GM18517 (cell line): ENCODE results near the gene SS18L1.
"Not testable (repeated sequence)": the region's sequence is repeated elsewhere in the genome, so short reads cannot be mapped to it uniquely, and the experiment has no call there.

Source experiments
- ATAC-seq: cut with Tn5 transposase; IDR thresholded peaks from one replicate; pipeline ENCODE4 v1.9.1; 2021; ENCODE audit warnings: mild to moderate bottlenecking, moderate library complexity; ENCODE audit not compliant: unreplicated experiment

The SS18L1 gene, protein sequence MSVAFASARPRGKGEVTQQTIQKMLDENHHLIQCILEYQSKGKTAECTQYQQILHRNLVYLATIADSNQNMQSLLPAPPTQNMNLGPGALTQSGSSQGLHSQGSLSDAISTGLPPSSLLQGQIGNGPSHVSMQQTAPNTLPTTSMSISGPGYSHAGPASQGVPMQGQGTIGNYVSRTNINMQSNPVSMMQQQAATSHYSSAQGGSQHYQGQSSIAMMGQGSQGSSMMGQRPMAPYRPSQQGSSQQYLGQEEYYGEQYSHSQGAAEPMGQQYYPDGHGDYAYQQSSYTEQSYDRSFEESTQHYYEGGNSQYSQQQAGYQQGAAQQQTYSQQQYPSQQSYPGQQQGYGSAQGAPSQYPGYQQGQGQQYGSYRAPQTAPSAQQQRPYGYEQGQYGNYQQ

DNA sequence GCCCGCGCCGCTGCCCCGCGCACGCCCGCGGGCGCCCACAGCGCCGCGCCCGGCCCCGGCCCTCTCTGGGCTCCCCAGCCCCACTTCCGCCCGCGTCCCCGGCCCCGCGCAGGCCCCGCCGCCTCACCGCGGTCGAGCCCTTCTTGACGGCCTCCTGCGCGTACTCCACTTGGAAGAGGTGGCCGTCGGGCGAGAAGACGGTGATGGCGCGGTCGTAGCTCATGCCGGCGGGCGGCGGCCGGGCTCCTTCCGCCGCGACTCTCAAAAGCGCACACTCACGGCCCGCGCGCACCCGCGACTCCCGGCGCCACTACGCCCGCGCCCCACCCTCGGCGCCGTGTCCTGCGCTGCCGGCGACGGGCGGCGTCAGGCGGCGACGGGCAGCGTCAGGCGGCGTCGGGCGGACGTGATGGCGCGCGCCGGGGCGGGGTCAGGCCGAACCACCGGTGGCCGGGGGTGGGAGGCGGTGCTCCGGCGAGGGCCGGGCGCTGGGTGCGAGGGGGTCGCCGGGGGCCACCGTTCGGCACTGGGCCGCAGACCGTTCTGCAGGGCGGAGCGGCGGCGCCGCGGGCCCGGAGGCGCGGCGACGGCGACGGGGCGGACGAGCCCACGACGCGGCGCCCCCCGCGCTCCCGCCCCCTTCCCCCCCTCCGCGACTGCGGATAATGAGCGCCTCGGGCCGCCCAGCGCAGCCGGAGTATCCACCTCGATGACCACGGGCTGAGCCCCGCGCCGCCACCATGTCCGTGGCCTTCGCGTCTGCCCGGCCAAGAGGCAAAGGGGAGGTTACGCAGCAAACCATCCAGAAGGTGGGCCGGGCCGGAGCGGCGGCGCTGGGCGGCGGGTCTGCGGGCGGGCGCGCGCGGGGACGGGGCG is at the start of gene SS18L1, which contains the start of gene PSMA7:
Gene SS18L1, plus strand, starts transcription at position 689 of the 876 bp plus-strand sequence. Its CDS starts 52 bp downstream, at position 741.
Gene PSMA7, minus strand, starts transcription at position 314 of the 876 bp plus-strand sequence. Its CDS starts 91 bp downstream, at position 223.
- ATAC-seq: peak; percentile 58

DNA sequence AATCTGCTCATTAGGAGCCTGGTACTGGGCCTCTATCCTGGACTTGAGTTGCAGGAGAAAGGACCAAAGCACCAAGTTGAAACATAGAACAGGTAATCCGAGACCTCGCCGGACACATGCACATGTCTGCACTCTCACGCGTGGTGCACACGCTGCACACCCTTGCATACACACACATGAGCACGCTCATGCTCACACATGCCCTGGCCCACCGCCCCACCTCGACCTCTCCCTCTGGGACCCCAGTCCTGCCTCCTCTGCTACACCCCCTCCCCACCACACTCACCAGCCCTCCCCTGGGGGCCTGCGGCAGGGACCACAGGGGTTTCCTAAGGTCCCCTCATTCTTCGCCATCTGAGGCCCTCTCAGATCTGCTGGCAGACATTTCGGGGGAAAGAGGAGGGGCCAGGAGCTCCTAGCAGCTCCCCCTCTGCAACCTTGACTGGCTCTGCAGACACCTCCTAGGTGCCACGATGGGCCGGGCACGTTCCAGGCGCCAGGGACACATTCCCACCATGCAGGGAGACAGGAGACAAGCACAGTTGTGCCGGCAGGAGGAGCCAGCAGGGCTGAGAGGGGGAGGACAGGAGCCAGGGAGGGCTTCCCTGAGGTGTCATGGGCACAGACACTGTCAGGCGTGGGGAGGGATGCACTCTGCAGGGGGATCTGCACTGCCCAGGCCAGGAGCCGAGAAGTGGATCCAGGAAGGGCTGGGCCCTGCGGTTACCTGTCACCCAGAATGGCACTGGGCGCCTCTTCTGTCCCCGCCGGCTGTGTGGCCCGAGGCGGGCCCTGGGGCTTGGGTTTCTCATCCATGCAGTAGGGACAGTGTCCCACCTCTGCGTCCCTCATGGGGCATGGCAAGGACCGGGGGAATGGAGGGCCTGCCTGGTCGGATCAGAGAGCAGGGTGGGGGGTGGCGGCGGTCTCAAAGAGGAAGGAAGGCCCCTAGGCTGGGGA is 46.9 kb upstream of the SS18L1 start:
- ATAC-seq: no peak

DNA sequence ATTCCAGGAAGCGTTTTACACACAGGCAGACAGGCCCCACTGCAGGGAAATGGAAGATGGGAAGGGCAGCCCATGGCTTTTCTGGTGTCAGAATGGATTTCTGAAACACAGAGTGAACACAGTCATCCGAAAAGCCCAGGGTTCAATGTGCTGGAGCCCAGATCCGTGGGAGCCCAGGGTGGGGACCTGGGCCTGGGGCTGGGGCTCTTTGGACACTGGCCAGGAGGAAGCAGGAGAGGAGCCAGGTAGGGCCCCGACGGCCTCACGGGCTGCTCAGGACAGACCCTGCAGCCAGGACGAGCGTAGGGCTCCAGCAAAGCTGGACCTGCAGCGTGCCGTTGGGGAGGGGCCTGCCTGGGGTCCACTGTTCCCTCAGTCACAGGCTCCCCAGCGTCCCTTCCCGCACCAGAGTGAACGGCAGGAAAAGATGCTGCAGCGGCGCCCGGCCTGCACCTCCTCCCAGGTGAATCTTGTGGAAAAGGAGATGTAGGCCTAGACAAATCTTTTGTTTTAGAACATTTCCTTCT is 45.6 kb upstream of the SS18L1 start:
- ATAC-seq: no peak

DNA sequence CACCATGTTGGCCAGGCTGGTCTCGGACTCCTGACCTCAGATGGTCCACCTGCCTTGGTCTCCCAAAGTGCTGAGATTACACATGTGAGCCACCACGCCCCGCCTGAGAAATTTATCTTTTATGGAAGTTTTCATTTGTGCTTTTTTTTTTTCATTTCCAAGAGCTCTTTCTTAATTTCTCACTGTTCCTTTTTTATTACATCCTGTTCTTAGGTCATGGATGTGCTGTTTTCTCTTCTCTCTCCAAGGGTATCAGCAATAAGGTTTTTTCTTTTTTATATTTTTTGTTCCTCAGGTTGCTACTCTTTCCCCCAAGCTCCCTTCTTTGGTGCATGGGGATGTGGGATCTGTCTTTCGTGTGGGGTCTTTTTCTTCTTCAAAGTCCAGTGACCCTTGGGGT is 42.5 kb upstream of the SS18L1 start:
- ATAC-seq: no peak

DNA sequence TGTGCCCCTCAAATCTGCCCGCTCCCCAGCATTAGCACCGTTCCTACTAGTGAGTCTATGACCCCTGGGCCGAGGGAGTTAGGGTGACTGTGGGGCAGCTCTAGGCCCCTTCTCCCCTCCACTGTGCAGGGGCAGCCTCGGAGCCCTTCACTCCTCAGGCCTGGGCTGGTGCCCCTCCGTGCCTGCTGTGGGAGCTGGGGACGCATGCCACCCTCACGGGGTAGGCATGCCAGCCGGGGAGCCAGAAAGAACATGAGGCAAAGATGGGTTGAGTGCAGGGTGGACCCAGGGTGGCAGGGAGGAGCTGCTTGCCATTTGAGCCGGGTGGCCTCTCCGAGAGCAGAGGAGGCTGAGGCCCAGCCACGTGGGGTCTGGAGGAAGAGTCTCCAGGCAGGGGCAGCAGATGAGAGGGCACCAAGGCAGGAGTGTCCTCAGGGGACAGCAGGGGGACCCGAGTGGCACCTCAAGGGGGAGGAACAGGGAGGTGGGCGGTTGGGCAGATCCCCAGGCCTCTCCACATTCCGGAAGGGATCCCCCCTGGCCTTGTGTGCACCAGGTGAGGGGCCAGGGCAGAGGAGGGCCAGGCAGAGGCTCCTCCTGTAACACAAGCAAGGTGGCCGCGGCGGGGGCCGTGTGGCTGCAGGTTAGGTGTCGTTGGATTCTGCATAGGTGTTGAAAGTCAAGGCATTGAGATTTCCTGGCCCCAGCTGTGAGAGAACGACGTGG is 39.9 kb upstream of the SS18L1 start:
- no peak for ATAC-seq

DNA sequence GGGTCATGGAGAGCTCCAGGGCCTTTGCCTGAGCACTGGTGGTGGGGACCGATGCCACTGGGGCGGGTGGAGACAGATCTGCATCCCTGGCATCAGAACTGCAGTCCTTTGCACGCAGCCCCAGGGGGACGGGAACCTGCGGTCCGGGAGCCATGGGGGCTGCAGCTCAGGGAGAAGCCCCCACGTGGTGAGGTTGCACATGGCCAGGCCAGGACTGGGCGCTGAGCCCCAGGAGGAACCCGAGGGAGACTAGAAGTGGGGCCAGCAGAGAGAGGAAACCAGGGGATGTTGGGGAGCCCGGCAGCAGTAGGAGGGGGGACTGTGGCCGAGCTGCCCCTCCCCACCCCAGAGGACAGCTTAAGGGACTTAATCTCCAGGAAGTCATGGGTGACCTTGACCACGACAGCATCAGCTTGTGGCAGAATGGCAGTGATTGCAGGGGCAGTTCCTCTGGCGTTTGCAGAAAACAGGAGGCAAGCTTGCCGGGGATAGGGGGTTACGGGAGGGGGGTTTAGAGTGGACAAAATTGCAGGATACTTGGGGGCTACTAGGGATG is 39.3 kb upstream of the SS18L1 start:
- no peak for ATAC-seq

DNA sequence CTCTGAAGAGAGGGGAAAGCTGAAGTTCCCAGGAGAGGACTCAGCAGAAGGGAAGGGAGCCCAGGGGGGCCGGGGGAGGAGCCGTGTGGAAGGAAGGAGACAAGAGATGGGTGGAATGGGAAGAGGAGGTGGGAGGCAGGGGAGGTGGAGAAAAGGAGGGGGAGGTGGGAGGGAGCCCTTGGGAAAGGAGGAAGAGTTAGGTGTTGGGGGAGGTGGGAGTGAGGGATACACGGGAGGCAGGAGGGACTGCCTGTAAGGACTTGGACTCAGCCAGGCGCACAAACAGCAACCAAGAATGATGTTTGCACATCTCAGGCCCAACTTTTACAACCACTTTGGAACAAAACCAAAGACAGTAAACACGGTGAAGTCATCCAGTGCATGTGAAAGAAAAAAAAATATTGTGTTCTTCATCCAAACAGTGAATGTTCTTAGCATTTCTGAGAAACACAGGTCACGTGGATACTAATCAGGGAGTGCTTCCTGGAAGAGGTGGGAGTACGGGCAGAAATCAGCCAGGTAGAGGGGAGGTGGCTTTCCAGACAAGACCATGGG is 38.7 kb upstream of the SS18L1 start:
- no peak for ATAC-seq

DNA sequence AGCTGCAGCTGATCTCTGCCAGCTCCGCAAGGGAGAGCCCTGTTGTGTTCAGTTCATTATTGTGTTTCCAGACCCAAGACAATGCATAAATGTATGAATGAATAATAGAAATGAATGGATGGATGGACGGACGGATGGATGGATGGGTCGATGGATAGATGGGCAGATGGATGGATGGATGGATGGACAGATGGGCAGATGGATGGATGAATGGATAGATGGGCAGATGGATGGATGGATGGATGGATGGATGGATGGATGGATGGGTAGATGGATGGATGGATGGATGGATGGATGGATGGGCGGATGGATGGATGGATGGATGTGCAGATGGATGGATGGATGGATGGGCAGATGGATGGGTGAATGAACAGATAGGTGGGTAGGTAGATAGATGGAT is 38.0 kb upstream of the SS18L1 start:
- no peak for ATAC-seq

DNA sequence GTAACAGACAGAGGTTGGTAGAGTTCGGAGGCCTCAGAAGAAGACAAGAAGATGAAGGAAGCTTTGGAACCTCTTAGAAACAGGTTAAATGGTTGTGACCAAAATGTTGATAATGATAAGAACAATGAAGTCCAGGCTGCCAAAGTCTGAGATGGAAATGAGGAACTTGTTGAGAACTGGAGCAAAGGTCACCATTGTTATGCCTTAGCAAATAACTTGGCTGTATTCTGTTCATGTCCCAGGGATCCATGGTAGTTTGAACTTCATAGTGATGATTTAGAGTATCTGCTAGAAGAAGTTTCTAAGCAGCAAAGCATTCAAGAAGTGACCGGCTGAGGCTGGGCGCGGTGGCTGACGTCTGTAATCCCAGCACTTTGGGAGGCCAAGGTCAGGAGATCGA is 32.4 kb upstream of the SS18L1 start:
- no peak for ATAC-seq

DNA sequence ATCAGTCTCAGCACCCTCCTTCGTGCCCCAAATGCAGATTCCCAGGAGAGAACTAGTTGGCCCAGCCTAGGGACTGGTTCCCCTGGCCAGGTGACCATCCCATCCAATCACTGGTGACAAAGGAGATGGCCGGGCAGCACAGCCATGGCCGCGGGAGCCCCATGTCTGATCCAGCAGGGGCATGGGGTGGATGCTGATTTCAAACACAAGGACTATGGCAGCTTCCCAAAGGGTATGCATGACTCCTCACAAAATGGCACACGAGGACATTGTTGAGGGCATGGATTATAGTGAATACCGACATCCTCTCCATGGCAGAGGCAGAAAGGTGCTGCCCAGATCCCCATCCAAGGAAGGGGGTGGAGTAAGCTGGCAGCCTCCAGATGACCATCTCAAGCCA is 31.2 kb upstream of the SS18L1 start:
- ATAC-seq: no peak

DNA sequence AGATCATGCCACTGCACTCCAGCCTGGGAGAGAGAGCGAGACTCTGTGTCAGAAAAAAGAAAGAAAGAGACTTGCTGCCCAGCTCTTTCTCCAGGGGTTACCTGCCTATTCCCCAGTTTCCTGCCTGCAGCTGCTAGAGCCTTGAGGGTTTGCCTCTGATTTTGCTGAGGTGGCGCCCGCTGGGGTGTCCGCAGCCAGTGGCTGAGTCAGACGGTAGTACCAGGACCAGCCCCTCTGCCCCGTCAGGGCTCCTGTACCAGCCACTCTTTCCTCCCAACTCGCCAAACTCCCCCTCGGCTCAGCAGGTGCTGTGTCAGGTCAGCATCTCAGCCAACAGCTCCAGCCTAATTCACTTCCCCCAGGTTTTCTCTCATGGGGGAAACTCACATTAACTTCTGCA is 28.7 kb upstream of the SS18L1 start:
- no peak for ATAC-seq

DNA sequence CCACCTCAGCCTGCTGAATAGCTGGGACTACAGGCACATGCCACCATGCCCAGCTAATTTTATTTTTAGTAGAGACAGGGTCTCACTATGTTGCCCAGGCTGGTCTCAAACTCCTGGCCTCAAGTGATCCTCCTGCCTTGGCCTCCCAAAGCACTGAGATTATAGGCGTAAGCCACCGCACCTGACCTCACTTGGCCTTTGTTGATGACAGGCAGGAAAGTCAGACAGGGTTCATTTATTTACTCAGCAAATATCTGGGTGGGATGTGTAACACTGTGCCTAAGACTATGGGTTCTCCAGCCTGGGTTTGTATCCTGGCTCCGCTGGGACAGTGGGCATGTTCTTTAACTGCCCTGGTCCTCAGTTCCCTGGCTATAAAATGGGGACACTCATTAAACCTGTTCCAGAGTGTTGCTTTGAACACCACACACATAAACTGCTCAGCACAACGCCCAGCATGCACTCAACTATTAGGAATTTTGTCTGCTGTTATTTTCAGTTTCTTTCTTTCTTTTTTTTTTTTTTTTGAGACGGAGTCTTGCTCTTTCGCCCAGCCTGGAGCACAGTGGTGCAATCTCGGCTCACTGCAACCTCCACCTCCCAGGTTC is 27.7 kb upstream of the SS18L1 start:
- not testable (repeated sequence) for ATAC-seq

DNA sequence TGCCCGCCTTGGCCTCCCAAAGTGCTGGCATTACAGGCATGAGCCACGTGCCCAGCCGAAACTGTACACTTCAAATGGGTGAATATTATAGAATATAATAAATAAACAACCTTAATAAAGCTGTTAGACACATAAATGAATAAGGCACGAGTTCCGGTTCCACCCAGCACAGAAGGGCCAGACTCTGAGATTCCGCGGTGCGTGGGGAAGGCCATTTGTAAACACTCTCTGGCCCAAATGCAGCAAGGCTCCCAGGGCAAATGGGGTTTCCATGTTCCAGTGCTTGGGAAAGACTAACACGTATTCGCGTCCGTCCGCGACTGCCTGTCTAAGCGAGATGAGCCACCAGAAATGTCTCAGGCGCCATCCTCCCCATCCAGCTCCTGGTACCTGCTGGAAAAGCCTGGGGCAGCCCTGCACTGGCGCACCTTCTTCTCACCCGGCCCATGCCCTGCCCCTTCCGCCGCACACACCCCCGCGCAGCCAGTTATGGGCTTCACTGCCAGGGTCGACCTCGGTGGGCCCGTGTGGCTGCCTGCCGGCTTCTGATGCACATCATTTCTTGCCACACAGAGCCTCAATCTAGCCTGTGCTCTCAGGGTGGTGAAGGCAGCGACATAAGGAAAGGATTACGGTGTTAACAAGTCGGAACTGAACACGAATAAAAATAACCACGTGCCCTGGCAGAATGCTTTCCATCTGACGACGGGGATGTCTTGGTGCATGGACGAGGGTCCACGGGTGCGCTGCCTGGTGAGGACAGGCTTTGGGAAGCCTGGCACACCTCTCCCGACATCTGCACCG is 26.8 kb upstream of the SS18L1 start:
- ATAC-seq: no peak

DNA sequence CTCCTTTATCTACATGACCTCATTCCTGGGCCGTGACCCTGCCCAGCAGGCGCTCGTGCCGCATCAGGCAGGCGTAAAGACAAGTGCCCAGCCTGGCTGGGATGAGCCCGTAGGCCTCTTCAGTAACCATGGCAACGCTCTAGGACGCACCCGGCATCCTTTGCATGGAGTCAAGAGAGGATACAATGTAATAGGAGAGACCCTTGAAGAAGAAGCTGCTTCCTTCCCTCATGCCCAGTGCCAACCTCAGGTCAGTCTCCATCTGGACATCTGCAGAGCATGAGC is 26.3 kb upstream of the SS18L1 start:
- ATAC-seq: no peak

DNA sequence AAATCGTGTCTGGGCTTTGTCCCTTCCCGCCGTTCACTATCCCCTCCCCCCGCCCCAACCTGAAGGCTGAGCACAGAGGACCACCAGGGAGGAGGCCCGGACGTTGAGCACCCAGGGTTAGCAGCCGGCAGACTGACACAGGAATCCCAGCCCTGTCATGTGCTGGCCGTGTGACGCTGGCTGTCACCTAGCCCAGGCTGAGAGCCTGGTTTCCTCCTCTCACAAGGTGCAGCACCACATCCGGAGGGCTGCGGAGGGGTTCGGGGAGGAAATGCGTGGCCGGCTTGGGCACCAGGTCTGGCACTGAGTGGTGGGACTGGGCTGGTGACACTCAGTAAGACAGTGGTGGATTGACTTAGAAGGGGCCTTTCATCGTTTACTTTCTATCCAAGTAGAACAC is 25.9 kb upstream of the SS18L1 start:
- no peak for ATAC-seq

DNA sequence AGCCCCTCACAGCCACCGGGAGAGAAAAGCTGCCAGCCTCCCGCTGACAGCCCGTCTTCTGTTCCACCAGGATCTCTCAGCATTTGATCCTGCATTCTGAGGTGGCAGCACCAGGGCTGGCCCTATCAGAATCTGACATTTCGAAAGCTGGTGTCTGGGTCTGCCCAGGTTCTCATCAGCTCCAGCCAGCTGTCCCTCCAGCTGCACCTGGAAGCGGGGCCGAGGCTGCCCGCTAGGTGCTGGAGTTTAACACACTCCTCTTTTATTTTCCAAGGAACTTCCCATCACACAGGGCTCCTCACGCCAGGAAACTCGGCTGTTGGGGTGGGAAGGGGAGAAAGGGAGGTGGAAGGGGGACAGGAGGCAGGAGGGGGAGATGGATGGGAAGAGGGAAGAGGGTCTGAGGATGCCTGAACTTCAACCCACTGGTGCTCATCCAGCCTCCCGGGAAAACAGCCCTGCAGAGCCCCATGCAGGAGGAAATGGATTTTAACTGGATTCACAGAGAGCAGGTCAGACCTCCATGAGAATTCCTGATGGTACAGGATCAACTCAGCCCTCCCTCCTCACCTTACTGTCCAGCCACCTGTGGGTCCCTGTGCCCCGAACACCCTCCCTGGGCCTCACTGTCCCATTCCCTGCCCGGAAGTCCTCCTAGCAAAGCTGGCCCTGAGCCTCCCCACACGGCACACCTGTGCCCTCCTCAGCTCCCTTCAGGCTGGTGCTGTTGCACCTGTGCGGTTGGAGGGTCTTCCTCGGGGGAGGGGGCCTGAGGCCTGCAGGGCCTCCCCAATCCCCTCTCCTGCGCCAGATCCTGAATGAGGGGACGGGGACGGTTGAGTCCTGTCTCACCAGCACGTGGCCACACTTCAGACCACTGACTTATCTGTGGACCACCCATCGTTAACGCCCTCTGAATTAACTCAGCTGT is 25.2 kb upstream of the SS18L1 start:
- ATAC-seq: no peak

DNA sequence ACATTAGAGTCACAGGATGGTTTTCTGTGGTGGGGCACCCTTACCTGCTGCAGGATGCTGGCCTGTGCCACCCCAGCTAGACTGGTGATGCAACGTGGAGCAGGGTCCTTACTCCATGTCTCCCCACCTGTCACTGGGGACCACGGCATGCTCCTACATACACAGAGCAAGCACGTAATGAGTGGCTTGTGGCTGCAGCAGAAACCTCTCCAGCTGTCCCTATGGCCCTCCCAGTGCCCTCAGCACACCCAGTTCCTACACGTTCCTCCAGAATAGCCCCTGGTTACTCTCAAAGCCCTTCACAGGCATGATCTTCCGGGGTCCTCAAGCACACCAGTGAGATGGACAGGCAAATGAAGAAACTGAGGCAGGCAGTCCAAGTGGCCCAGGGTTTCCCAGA is 24.5 kb upstream of the SS18L1 start:
- no peak for ATAC-seq
